B cell (primary cell): ENCODE data around the gene GOLGA8H. TPM values are rescaled to one million over a fixed set of nuclear protein-coding genes. Genes with fewer than 3 reads are reported as not detected.
"Not testable (repeated sequence)": the region's sequence is repeated elsewhere in the genome, so short reads cannot be mapped to it uniquely, and the experiment has no call there.

Experiments
- ATAC-seq: fragments of 200-7000 bp; cut with Tn5 transposase; one replicate; pipeline ENCODE4 v1.10.0; 2021; ENCODE audit warnings: low read depth, mild to moderate bottlenecking, moderate number of reproducible peaks, moderate library complexity
- CTCF ChIA-PET: fragments of 350-600 bp; sonication (Branson Sonifier 250); formaldehyde crosslinking; loops from one replicate; lab custom pipeline; 2021; ENCODE audit warnings: antibody characterized with exemption, inconsistent platforms; lab: Charles Lee
- POLR2A ChIA-PET: fragments of 350-600 bp; sonication (Branson Sonifier 250); formaldehyde crosslinking; loops from one replicate; lab custom pipeline; 2021; ENCODE audit warnings: antibody characterized with exemption; lab: Charles Lee
- DNase-seq: peaks from one replicate; pipeline ENCODE4 v3.0.0; 2013
- H2AFZ ChIP-seq: 2 replicates; pipeline ENCODE4 v1.6.1; 2012; ENCODE audit warnings: mild to moderate bottlenecking, low read depth, low read length; ENCODE audit not compliant: insufficient read depth, poor library complexity, severe bottlenecking
- H3K27ac ChIP-seq, 2 donors: 1 replicate in 1 of 2; 2 replicates in 1 of 2; pipeline ENCODE4 v1.5.1; 2012 to 2013; ENCODE audit warnings: low read length in 2 of 2, mild to moderate bottlenecking in 2 of 2, moderate library complexity in 1 of 2
- H3K27me3 ChIP-seq, 4 experiments: fragments of 200-600 bp in 1 of 4; sonication (generic) in 1 of 4; replicated peaks in 1 of 4; 1 replicate in 2 of 4; 2 replicates in 2 of 4; pipeline versions ENCODE4 v1.6.1 to v1.7.0; 2013 to 2016; ENCODE audit warnings: low read length in 3 of 4, mild to moderate bottlenecking in 2 of 4, mixed read lengths in 1 of 4, moderate library complexity in 1 of 4; ENCODE audit not compliant: insufficient read depth in 4 of 4, control insufficient read depth in 3 of 4; ENCODE audit errors: control extremely low read depth in 1 of 4
- H3K36me3 ChIP-seq, 2 experiments: replicated peaks in 1 of 2; 1 replicate in 1 of 2; 2 replicates in 1 of 2; pipeline versions ENCODE4 v1.6.1 to v1.7.1; 2013; ENCODE audit warnings: low read length in 1 of 2; ENCODE audit not compliant: insufficient read depth in 2 of 2, control insufficient read depth in 1 of 2; ENCODE audit errors: control extremely low read depth in 1 of 2, extremely low read depth in 1 of 2
- H3K4me1 ChIP-seq, 2 donors: fragments of 200-600 bp in 1 of 2; sonication (generic) in 1 of 2; 1 replicate in 1 of 2; 2 replicates in 1 of 2; pipeline versions ENCODE4 v1.5.1 to v1.6.1; 2013 to 2017; ENCODE audit warnings: low read length in 2 of 2; ENCODE audit not compliant: control insufficient read depth in 2 of 2, insufficient read depth in 2 of 2
- H3K4me2 ChIP-seq: replicated peaks from 2 replicates; pipeline ENCODE3; 2012; ENCODE audit warnings: mild to moderate bottlenecking, low read depth, low read length; ENCODE audit not compliant: poor library complexity, severe bottlenecking
- H3K4me3 ChIP-seq, 5 experiments: fragments of 200-600 bp in 1 of 5; sonication (generic) in 1 of 5; 1 replicate in 3 of 5; 2 replicates in 2 of 5; pipeline versions ENCODE4 v1.5.1 to v1.7.0; 2011 to 2016; ENCODE audit warnings: low read length in 4 of 5, mild to moderate bottlenecking in 4 of 5, low read depth in 2 of 5, control low read depth in 1 of 5, moderate library complexity in 1 of 5; ENCODE audit not compliant: insufficient read depth in 1 of 5; ENCODE audit errors: control extremely low read depth in 1 of 5, extremely low read depth in 1 of 5
- H3K79me2 ChIP-seq: fragments of 200-600 bp; sonication (generic); one replicate; pipeline ENCODE4 v1.6.0; 2016; ENCODE audit warnings: low read length; ENCODE audit not compliant: control insufficient read depth, insufficient read depth
- H3K9ac ChIP-seq: fragments of 200-600 bp; sonication (generic); 2 replicates; pipeline ENCODE4 v1.6.1; 2017; ENCODE audit warnings: mild to moderate bottlenecking, low read length, moderate library complexity
- H3K9me3 ChIP-seq, 3 donors: one replicate each; pipeline versions ENCODE4 v1.6.1 to v1.7.1; 2013; ENCODE audit warnings: low read length in 2 of 3; ENCODE audit not compliant: control insufficient read depth in 2 of 3, insufficient read depth in 1 of 3; ENCODE audit errors: control extremely low read depth in 1 of 3
- H4K20me1 ChIP-seq: 2 replicates; pipeline ENCODE4 v1.6.0; 2012; ENCODE audit warnings: mild to moderate bottlenecking, low read length; ENCODE audit not compliant: insufficient read depth, control insufficient read depth, poor library complexity, severe bottlenecking
- H3K27ac Mint-ChIP-seq: one replicate; pipeline ENCODE4 v1.8.0; 2021; ENCODE audit warnings: mixed read lengths
- H3K27me3 Mint-ChIP-seq: one replicate; pipeline ENCODE4 v1.8.0; 2021; ENCODE audit warnings: mixed read lengths
- H3K4me1 Mint-ChIP-seq: one replicate; pipeline ENCODE4 v1.8.0; 2021; ENCODE audit warnings: mixed read lengths
- H3K4me3 Mint-ChIP-seq: one replicate; pipeline ENCODE4 v1.8.0; 2021; ENCODE audit warnings: mixed read lengths
- H3K9me3 Mint-ChIP-seq: one replicate; pipeline ENCODE4 v1.8.0; 2022; ENCODE audit warnings: mixed read lengths; ENCODE audit not compliant: insufficient read depth
- CTCF ChIP-seq: fragments of 200-600 bp; IDR thresholded peaks from one replicate; pipeline ENCODE4 v1.8.0; 2022; ENCODE audit warnings: antibody characterized with exemption, mild to moderate bottlenecking
- WGBS: methylation state at CpG from one replicate; pipeline ENCODE4 v1.1.5; 2013; ENCODE audit warnings: missing lambda C conversion rate; ENCODE audit not compliant: insufficient coverage; 5-methylcytosine and 5-hydroxymethylcytosine counted together
- intact Hi-C: fragments of 100-400 bp; cut with micrococcal nuclease; formaldehyde crosslinking; loops from one replicate; pipeline ENCODE4 v1.10.0; 2022
- polyA plus RNA-seq: library from polyadenylated mRNA; depleted of rRNA; stranded (reverse); fragments of >200 nt; gene quantifications from 2 replicates; pipeline ENCODE4 v1.2.3, GENCODE V29; 2012
- total RNA-seq, 2 donors: library from RNA; stranded (reverse); fragments of 120-200 nt in 1 of 2; gene quantifications; 1 replicate in 1 of 2; 2 replicates in 1 of 2; pipeline versions ENCODE4 v1.2.3 to v1.2.4, GENCODE V29; 2013 to 2022

The GOLGA8H gene
- total and polyA plus RNA-seq, 2 donors (not counting 1 experiment from before 2014, with no cell fraction given) = 0.15 TPM; not detected in 1

GRCh38 chr15:30598953-30599352, 4.9 kb upstream of the GOLGA8H start:
- WGBS = no CpG with 5 or more reads among the region's 2 CpGs
- H3K9me3 Mint-ChIP-seq, H3K4me1 ChIP-seq, H2AFZ ChIP-seq, ATAC-seq, H3K4me1 Mint-ChIP-seq, H3K9ac ChIP-seq, H3K9me3 ChIP-seq, CTCF ChIA-PET, POLR2A ChIA-PET, H3K27me3 ChIP-seq, H4K20me1 ChIP-seq, intact Hi-C loops, H3K27ac ChIP-seq, H3K27me3 Mint-ChIP-seq, H3K4me2 ChIP-seq, H3K36me3 ChIP-seq, H3K79me2 ChIP-seq, H3K27ac Mint-ChIP-seq, DNase-seq, H3K4me3 Mint-ChIP-seq, H3K4me3 ChIP-seq: not testable (repeated sequence)
- TF ChIP-seq CTCF = peak; percentile 28

GRCh38 chr15:30612271-30612670, 8.4 kb downstream of the GOLGA8H start:
- H3K4me3 ChIP-seq, intact Hi-C loops, H2AFZ ChIP-seq, DNase-seq, CTCF ChIA-PET, H3K27ac Mint-ChIP-seq, H3K9me3 Mint-ChIP-seq, H3K27ac ChIP-seq, H3K9me3 ChIP-seq, H3K27me3 ChIP-seq, POLR2A ChIA-PET, ATAC-seq, H3K4me3 Mint-ChIP-seq, H4K20me1 ChIP-seq, H3K27me3 Mint-ChIP-seq, H3K36me3 ChIP-seq, H3K4me2 ChIP-seq, H3K4me1 Mint-ChIP-seq, H3K79me2 ChIP-seq, H3K9ac ChIP-seq, H3K4me1 ChIP-seq: not testable (repeated sequence)
- no CpG with 5 or more reads among the region's 6 CpGs for WGBS
